NCI-H2107 treated with DMSO at 0.1 percent for 48 hours (cell line): ENCODE data around the gene COL27A1.

Experiments
- DNase-seq: peaks from one replicate; lab custom pipeline; 2025; ENCODE audit not compliant: unreplicated experiment; lab: John Stamatoyannopoulos, UW

The COL27A1 gene

GRCh38 chr9:114202849-114203248, 47.5 kb downstream of the COL27A1 start:
- DNase-seq = no peak

DNA sequence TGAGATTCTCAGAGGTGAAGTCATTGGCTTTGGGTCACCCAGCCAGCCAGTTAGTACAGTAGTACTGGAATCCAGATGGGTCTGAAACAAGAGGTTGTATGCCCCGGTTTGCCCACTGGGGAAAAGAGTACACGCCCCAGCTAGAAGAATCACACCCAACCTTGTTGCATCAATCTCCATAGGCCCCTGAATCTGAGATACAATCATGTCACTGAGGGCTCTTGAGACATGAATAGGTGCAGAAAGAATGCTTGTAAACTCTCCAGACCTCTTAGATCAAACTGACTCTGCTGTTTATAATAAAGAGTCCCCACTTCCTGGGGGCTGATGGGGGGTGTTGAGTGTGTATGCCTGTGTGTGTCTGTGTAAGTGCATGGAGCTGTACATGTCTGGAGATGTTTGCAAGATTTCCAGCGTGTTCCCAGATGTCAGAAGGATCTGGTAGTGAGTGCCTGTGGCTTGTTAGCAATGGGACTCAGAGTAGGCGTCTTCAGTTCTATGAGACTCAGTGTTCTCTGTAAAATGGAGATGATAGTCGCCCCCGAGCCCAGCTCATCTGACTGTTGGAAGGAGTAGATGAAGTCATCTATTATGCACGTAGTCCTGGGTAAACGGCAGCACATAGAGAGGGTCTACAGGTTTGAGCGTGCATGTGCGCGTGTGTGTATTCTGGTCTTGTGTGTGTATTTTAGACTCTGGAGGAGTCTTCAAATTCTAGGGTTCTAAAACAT, 48.2 kb downstream of the COL27A1 start:
- no peak for DNase-seq

DNA sequence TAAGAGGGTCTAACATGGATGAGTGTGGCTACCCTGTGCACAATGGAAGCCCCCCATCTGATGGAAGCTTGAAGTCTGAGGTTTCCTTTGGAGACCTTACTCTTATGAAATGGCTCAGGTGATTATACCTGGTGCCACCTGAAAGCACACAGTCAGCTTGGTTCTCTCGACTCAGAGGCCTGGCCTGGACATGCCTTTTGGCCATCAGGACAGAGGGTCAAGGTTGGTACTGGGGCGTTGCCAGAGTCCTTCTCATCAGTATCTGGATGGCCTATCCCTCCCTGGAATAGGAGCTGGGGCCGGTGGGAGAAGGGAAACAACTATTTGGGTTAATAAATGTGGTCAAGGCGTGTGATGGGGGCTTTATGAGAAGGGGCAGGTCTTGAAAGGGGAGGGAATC, 48.9 kb downstream of the COL27A1 start:
- DNase-seq = no peak

DNA sequence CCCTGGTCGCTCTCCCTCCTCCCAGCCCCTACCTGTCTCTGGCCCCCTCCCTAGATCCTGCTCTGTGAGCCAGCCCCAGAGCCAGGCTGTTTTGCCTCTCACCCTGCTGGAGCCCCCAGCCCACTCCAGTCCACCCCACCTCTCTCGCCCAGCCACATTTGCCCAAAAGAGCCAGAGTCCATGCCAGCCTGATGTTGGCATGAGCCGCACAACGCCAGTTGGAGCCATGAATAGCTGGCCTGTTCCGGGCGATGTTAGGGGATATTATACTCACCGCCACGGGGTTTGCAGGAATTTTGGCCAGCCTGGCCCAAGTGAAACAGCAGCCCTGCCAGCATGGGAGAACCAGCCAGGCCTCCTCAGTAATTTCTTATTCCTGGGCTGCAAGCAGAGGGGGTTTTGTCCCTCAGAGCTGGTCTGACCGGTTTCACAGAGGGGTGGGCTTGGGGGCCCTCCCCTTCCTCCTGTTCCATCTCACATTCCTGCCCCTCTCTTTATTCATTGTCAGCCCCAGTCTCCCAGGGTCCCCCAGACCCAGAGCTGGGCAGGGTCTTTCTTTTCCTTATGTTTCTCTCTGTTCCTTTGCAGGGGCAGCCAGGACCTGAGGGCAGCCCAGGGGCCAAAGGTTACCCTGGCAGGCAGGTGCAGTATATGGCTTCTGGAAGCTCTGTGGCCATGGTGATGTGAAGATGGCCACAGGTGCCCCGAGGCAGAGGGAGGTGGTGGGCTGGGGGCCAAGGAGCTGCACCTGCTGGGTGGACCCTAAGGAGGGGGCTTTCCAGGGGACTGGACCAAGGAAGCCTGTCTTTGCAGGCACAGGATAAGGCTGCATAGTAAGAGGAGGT, 50.1 kb downstream of the COL27A1 start:
- no peak for DNase-seq

GRCh38 chr9:114206221-114206789, 51.0 kb downstream of the COL27A1 start:
- DNase-seq = no peak

DNA sequence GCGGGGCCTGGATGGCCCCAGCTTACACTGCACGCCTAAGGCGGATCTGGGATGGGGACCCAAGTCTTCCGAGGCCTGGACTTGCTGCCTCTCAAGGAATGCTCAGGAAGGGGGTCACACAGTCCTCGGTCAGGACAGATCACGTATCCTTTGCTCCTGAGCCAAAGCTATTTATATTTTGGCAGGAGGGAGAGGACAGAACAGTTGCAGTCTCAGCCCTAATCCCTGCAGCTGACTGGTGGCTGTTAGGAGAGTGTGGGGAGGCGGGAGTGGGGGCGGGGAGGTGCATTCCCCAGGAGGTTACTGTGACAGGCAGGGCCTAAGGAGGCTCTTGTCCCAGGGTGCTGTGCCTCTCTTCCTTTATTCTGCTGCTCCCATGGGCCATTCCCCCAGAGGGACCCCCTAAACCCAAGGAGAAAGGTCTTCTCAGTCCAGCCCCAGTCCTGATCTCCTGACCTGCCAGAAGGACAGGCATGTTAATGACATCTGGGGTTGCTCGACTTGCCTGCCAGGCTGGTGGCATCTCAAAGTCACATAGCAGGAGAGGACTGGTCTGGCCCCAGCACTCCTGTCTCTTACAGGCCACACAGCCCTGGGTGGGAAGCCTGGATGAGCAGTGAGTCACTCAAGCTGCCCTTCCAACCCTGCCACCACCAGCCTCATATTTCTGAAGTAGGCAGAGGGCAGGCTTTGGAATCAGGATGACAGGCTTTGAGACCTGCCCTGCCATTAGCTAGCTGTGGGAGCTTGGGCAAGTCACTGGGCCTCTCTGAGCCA, 51.9 kb downstream of the COL27A1 start:
- DNase-seq = no peak

DNA sequence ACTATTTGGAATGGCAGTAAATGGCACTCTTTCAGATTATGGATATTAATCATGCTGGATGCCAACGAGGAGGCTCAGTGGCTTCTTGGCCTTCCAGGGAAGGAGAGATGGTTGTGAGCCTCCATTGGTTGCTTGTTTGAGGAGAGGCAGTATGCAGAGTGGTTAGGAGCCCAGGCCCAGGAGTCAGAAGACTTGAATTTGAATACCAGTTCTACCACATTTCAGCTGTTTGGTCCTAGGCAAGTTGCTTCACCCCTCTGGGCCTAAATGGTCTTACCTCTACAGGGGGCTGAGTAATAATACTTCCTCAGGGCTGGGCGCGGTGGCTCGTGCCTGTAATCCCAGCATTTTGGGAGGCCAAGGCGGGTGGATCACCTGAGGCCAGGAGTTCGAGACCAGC, 52.5 kb downstream of the COL27A1 start:
- DNase-seq = no peak

DNA sequence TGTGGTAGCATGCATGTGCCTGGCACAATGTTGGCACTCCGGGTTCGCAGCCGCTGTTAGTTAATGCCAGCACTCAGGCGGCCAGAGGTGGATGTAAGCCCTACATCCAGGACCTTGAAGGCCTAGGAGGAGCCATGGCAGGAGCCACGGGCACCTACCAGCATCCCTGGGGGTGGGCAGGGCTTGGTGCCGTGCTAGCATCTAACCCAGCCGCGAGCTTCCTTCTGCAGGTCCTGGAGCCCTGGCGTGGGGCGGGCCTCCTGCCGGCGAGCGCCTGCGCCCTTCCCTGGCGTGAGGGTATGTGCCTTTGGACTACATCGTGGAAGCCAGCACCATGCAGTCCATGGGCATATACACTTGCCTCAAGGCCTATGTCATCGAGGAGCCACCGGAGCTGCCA, 53.8 kb downstream of the COL27A1 start:
- no peak for DNase-seq

DNA sequence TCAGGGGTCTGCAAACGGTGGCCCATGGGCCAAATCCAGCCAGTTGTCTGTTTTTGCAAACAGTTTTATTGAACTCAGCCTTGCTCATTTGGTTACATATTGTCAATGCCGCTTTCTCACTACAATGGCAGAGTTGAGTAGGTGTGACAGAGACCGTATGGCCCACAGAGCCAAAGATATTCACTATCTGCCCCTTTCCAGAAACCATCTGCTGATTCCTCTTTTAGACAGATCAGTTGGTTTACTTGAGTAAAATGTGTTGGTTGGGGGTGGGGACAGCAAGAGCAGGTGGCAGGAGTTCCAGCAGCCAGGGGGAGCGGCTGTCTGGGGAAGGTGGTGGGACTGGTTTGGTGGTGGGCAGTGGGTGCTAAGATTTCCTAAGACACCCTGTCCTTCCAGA, 54.8 kb downstream of the COL27A1 start:
- no peak for DNase-seq

DNA sequence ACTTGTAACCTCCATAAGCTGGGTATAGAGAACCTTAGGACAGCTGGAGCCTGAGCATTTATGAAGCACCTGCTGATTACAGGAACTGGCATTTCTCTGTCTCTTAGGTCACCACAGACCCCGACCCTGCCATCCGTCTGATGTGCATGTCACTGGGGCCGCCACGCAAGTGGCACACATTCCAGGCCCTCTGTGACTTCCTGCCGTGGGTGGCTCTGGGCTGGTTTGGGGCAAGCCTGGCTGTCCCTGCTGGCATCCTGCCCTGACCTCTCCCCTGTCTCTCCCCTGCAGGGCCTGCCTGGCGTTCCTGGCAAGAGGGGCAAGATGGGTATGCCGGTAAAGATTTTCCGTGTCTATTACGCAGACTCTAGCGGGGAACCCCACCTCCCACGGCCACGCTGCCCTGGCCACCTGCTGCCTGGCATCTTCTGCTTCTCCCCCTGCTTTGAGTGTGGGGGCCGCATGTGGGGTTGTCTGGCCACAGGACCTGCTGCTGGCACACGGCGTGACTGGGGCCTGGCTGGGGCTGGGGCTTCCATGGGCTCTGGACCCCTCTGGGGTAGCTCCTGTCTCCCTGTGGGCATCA, 55.4 kb downstream of the COL27A1 start:
- DNase-seq = no peak

GRCh38 chr9:114212826-114213225, 57.5 kb downstream of the COL27A1 start:
- DNase-seq = no peak

GRCh38 chr9:114213566-114213965, 58.2 kb downstream of the COL27A1 start:
- no peak for DNase-seq

DNA sequence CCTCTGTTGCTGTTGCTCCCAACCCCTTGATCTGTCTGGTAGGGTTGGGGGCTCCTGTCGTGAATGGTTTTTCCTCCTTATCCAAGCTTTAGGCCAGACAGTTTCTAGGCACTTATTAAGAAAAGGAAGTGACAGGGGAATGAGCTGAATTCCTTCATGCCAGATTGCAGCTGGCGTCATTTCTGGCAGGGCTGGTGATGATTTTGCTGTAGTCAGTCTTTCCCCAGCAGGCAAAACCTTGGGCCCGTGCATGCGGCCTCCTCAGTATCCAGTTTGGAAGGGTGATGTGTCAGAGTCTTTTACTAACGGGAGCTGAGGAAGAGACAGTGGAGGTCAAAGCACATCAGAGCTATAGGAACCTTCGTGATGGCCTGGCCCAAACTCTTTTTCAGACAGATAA, 58.8 kb downstream of the COL27A1 start:
- DNase-seq = no peak

GRCh38 chr9:114214686-114215414, 59.5 kb downstream of the COL27A1 start:
- no peak for DNase-seq

DNA sequence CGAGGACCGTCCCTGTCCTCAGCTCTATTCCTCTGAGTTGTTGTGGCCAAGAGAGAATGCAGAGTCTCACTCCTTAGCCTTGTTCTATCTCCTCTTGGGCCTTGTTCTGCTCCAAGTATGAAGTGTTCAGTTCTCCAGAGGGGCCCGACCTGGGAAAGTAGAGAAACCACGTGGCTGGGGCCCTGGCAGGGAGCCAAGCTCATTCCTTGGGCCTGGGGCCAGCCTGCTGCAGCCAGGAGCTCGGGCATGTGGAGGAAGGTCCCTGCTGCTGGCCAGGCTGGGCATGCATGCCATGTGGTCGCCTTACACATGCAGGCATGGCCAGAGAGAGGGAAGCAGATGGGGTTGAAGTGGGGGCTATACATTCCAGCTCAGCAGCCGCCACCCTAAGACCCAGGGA, 60.7 kb downstream of the COL27A1 start:
- DNase-seq = no peak

DNA sequence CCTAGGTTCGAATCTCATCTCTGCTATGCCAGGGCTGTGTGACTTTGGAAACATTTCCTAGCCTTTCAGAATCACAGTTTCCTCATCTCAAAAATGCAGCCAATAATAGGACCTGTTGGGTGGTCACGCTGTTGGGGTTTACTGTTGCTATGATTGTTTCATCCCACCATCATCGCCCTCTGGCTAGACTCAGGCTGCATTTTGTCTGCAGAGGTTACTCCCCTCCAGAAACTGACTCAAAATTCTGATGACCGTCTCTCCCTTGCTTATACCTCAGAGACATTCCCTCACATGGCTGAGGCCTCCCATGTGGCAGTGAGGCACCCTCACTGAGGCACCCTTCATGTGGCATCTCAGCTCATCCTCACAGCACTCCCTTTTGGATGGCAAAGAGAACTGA, 61.6 kb downstream of the COL27A1 start:
- DNase-seq = no peak

- no peak for DNase-seq
These were observed 63.2 kb downstream of the COL27A1 start for GRCh38 chr9:114218264-114219120.

GRCh38 chr9:114220061-114220541, 64.8 kb downstream of the COL27A1 start:
- DNase-seq = no peak
